Central memory CD4-positive, alpha-beta T cell (primary cell): ENCODE measurements around the gene KIF16B.
"Not testable (repeated sequence)": the region's sequence is repeated elsewhere in the genome, so short reads cannot be mapped to it uniquely, and the experiment has no call there.

Experiments used
- DNase-seq: peaks from one replicate; pipeline ENCODE4 v3.0.0; 2022

KIF16B gene

DNA sequence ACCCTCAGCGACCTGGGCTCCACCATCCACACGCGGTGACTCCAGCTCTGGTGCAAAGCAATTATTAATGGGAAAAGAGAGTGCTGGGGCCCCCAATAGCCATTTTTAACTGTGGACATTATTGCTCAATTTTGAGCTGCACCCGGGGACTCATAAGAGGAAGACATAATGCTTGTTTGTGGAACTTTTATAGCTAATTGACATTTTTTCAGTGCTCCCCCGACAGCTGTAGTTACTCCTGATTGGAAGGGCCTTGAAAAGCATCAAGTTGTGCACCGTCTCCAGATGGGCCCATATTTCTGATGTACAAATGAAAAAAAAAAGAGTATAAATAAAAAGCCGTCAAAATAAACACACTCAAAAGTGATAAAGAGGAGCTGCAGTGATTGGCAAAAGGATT is 327.0 kb downstream of the KIF16B start:
- DNase-seq, result no peak

DNA sequence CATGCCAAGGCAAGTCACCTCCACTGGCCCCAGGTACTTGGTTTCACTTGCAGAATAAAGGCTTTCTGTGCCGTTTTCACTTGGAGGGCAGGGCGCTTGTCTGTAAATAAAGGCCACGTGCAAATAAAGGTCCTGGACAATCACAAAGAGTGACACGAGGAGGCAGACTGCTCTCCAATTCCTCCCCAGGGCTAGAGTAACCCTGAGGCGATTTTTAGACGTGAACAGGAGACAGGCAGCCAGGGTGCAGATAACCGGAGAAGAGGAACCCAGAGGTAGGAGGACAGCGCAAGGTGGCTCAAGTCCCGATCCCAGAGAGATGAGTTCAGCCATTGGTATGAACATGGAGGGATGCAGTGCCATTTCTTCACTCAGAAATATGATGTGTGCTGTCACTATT is 327.4 kb downstream of the KIF16B start:
- DNase-seq, result no peak

DNA sequence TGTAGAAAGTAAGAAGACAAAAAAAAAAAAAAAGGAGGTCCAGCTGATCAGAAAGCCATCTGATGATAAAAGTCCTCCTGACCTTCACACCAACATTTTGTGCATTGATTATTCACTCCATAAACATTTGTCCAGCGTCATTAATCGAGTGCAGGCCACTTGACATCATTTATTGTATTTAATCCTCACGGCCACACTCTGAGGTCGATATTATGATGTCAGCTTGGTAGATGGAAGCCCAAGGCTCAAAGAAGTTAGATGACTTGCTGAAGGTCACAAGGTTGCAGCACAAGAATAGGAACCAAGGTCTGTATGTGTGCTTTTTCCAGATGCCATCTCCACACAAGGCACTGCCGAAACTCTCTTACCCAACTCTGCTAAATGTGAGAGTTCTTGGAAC is 328.4 kb downstream of the KIF16B start:
- DNase-seq, result no peak

DNA sequence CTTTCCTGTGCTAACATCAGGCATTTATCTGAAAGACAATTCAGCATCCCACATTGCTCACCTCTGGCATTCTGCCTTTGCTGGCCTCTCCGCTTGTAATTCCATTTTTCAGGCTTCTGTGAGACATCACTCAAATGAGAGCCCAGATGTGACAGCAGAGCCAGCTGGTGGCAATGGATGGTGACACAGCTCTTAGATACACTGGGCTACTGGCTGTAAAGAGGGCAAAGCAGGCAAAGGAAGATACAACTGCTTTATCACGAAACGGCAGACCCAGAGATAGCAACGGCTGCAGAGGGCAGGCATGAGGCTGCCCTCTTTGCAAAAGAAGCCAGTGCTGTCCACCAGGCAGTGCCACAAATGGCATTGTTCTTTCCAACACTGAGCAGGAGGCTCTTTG is 329.8 kb downstream of the KIF16B start:
- DNase-seq, result no peak

DNA sequence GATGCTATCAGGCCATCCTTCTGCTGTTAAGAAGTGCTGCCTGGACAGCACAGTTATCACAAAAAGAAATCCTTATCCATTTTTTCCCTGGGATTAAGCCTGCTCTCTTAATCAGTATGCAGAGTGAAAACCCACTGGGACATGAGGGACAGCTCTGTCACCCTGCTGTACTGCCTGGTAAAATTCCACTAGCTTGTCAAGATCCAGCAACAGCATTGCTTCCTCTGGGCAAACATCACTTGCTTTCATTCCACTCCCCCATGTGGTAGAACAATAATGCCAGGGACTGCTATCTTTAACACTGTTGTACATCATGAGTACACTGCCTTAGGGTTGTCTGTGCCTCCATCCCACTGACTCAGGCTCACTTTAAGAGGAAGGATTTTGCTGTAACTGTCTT is 331.3 kb downstream of the KIF16B start:
- DNase-seq, result no peak

DNA sequence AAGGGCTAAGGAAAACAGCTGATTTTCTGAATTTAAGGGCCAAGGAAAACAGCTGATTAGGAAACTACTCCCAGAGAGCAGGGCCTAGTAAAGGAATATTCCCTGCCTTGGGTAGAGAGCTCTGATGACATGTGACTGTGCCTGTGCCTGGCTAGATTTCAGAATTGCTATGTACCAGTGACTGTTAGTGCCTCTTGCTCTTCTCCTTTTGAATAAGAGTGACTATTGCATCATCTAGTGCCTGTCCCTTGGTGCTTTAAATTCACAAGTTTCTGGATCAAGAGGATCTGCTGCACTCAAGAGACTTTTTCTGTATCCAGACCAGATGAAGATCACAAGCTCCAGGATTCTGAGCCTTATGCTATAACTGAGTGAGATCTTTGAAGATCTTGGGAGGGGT is 332.9 kb downstream of the KIF16B start:
- DNase-seq, result no peak

DNA sequence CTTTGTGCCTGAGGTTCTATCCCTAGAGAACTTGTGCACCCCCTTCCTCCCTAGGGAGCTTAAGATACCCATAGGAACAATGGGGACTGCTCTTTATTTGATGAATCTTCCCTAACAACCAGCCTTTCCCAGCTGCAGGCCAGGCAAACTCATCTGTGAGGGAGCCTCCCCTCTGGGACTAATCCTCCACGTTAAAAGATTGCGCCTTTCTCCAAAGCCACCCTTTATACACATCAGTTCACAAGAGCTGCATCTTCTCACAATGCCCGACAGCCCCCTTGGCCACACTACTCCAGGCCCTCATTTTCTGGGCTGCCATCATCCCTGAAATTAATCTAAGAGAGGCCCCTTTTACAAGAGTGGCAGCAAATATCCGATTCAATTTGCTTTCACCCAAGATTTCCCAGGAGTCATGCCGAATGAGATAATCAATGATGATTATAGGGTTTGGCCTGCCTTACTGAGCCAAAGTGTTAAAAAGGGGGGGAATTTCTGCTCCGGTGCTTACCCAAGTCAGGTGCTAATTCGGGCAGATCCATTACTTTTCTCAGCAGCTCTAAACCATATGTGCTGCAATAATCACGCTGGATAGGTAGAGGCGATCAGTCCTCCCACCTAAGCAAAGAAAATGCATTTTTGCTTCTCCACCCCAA is 336.5 kb downstream of the KIF16B start:
- no peak for DNase-seq

DNA sequence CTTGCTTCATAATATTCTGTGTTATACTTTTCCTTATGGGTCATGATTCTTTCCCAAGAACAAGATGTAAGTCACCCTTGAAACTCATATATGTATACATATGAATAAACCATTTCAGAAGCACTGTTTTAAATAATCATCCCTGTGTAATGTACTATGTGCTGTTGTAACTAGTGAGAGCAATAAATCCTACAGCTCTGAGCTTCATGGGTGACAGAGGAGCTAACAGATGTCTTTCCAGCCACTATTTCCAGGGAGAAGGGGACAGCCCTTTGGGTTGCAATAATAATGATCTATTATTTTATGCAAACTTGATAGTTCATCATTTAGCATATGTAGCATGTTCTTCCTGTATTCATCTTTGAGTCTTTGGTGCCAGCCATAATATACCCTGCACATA is 342.8 kb downstream of the KIF16B start:
- no peak for DNase-seq

DNA sequence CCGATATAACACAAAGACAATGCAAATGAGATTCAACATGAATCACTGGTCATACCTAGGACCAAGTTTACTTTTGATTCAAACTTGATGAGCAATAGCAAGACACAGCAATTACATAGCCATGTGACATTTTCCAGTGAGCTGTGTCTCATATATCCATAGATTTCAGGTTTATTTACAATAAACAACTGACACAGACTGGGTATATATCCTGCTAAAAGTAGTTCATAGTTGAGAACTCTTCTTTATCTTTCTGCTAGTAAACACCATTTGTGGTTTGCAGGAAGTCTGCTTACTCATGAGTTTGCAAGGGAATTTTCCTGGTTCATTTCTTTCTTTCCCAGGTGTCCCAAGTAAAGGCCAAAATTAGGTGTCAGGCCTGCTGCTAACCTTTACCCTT is 343.4 kb downstream of the KIF16B start:
- DNase-seq, result no peak

DNA sequence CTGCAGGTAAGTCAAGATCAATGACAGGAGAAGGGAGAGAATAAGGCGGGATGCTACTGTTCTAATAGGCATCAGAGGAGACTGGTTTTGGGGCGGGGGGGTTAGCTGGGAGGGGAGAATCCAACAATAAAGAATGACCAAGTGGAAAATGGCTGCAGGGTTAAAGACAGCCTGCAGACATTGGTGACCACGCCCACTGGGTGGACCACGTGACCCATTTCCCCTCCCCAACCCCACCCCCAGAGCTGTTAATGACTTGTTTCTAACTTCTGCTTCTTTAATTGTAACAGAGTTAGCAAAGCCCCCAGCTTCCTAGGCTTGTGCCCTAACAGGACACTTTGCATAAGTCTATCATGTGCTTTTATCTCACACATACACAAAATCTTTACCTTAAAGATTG is 344.5 kb downstream of the KIF16B start:
- DNase-seq, result no peak

DNA sequence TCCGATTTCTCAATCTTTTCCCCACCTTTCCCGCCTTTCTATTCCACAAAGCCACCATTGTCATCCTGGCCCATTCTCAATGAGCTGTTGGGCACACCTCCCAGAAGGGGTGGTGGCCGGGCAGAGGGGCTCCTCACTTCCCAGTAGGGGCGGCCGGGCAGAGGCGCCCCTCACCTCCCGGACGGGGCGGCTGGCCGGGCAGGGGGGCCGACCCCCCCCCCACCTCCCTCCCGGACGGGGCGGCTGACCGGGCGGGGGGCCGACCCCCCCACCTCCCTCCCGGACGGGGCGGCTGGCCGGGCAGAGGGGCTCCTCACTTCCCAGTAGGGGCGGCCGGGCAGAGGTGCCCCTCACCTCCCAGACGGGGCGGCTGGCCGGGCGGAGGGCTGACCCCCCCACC is 346.3 kb downstream of the KIF16B start:
- not testable (repeated sequence) for DNase-seq

DNA sequence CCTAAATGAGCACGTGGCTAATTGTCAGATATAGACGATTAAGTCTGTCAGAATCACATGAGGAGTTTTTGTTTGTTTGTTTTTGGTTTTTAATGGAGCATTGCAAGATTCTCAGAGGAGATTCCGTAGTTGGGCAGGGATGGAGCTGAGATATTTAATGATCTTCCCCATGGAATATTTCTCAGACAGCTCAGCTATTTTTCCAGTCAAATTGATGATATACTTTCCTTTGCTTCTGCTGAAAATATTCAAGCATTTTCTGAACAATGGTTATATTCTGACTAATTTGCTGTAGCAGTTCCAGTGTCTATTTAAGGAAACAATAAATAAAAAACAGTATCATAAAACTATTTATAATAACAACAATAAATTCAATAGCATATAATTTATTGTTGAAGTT is 348.4 kb downstream of the KIF16B start:
- no peak for DNase-seq

DNA sequence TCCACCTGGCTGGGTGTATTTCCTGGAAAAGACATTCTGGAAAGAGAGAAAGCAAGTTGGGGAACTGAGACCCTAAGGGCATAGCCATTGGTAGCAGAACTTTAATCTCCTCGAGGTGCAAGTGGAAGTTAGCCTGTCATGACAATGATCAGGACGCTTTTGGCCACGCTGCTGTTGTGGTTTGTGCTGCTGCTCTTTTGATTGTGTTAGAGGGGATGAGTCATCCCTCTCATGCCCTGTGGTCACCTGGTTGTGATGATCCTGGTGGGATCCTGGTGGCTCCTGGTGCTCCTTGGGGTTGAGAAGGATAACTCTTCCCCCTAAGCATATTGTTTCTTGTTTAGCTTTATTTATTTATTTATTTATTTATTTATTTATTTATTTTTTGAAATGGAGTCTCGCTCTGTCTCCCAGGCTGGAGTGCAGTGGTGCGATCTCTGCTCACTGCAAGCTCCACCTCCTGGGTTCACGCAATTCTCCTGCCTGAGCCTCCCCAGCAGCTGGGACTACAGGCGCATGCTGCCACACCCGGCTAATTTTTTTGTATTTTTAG is 350.3 kb downstream of the KIF16B start:
- no peak for DNase-seq
